GM23248 (cell line): ENCODE results near the gene POLA1.

Experiments
- EZH2 ChIP-seq: fragments of 200-600 bp; sonication (generic); IDR thresholded peaks from 2 replicates; pipeline ENCODE4 v1.6.1; 2018; ENCODE audit warnings: antibody characterized with exemption, mild to moderate bottlenecking; ENCODE audit not compliant: insufficient read depth, poor library complexity, severe bottlenecking
- EZH2phosphoT487 ChIP-seq: fragments of 200-600 bp; sonication (generic); IDR thresholded peaks from 2 replicates; pipeline ENCODE4 v1.6.1; 2018; ENCODE audit warnings: antibody characterized with exemption, moderate library complexity, mild to moderate bottlenecking, low read depth; ENCODE audit not compliant: insufficient read depth

DNA sequence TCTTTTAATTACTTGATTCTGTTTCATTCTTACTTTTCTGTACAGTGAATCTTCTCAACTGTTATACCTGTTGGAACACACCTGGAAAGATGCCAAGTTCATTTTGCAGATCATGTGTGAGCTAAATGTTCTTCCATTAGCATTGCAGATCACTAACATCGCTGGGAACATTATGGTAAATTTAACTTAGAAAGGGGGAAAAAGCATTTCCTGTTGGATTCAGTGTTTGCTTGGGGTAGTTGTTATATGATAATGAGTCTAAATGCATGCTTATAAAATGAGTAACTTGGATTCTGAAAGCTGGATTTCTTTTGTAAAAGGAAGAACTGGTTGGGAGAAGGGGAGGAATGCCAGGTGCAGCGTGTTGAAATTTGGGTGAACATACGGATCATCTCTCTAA is 47.6 kb downstream of the POLA1 start:
- TF ChIP-seq EZH2phosphoT487: no peak
- TF ChIP-seq EZH2: no peak
